Neural cell (in vitro differentiated cells): ENCODE data around the gene KIRREL3.

Experiments
- CTCF ChIP-seq: fragments of 450-650 bp; IDR thresholded peaks from 2 replicates; pipeline ENCODE4 v1.5.1; 2014; ENCODE audit warnings: antibody characterized with exemption, mild to moderate bottlenecking, moderate library complexity; ENCODE audit not compliant: poor library complexity, severe bottlenecking
- EZH2 ChIP-seq: fragments of 200-600, 300-800 bp; shearing (Covaris generic), sonication (generic); IDR thresholded peaks from 2 replicates; pipeline ENCODE4 v1.6.1; 2014; ENCODE audit warnings: antibody characterized with exemption, low read length, borderline replicate concordance, mild to moderate bottlenecking; ENCODE audit not compliant: insufficient read depth, poor library complexity, severe bottlenecking
- MXI1 ChIP-seq: fragments of 450-650 bp; conservative IDR thresholded peaks from 2 replicates; pipeline ENCODE4 v1.6.1; 2014; ENCODE audit warnings: antibody characterized with exemption, mild to moderate bottlenecking; ENCODE audit not compliant: poor library complexity, severe bottlenecking
- POLR2AphosphoS5 ChIP-seq: IDR thresholded peaks from 2 replicates; pipeline ENCODE4 v1.6.1; 2012
- TAF1 ChIP-seq: IDR thresholded peaks from 2 replicates; pipeline ENCODE4 v1.6.1; 2012; ENCODE audit warnings: low read depth
- TF ChIP-seq, protein P1 (sequence below): IDR thresholded peaks from 2 replicates; pipeline ENCODE4 v1.6.1; 2012; ENCODE audit warnings: borderline replicate concordance

DNA sequence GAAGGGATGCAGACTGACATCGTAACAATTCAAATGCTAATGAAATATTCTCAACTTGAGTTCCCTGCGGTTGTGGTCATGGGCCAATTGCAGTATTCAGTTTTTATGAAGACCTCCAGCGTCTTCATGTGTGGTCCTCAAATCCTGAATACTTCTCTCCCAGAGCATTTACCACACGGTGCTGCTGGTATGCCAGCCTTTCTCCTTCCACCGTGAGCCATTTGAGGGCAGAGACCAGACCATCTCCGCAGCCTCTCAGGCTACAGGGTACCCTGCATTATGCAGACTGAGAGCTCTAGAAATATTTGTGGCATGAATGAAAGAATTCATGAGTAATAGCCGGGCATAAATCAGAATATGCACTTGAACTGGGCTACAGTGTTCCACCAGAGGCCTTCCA lies 355.4 kb downstream of the KIRREL3 start:
- TF ChIP-seq CTCF (no peak), POLR2AphosphoS5 (no peak), EZH2 (no peak), MXI1 (no peak), TAF1 (no peak)
- TF ChIP-seq, protein P1, sequence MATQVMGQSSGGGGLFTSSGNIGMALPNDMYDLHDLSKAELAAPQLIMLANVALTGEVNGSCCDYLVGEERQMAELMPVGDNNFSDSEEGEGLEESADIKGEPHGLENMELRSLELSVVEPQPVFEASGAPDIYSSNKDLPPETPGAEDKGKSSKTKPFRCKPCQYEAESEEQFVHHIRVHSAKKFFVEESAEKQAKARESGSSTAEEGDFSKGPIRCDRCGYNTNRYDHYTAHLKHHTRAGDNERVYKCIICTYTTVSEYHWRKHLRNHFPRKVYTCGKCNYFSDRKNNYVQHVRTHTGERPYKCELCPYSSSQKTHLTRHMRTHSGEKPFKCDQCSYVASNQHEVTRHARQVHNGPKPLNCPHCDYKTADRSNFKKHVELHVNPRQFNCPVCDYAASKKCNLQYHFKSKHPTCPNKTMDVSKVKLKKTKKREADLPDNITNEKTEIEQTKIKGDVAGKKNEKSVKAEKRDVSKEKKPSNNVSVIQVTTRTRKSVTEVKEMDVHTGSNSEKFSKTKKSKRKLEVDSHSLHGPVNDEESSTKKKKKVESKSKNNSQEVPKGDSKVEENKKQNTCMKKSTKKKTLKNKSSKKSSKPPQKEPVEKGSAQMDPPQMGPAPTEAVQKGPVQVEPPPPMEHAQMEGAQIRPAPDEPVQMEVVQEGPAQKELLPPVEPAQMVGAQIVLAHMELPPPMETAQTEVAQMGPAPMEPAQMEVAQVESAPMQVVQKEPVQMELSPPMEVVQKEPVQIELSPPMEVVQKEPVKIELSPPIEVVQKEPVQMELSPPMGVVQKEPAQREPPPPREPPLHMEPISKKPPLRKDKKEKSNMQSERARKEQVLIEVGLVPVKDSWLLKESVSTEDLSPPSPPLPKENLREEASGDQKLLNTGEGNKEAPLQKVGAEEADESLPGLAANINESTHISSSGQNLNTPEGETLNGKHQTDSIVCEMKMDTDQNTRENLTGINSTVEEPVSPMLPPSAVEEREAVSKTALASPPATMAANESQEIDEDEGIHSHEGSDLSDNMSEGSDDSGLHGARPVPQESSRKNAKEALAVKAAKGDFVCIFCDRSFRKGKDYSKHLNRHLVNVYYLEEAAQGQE = no peak
